Neuronal stem cell (in vitro differentiated cells): Measurements from ENCODE around the gene TMX3.
A peak's percentile ranks its signal among the peaks of the same experiment; 100 is the strongest.

Source experiments
- DNase-seq: peaks from one replicate; pipeline ENCODE4 v3.0.0-alpha.2; 2013; ENCODE audit warnings: low spot score
- H2AFZ ChIP-seq: one replicate; pipeline ENCODE4 v1.6.1; 2013; ENCODE audit warnings: mild to moderate bottlenecking, low read length, inconsistent platforms
- H2AK5ac ChIP-seq: 2 replicates; pipeline ENCODE4 v1.6.1; 2013; ENCODE audit warnings: low read depth, mild to moderate bottlenecking, inconsistent platforms, low read length, moderate library complexity, mixed read lengths
- H2BK120ac ChIP-seq: 2 replicates; pipeline ENCODE4 v1.6.1; 2013; ENCODE audit warnings: low read depth, mild to moderate bottlenecking, inconsistent platforms, low read length, moderate library complexity, mixed read lengths
- H2BK12ac ChIP-seq: one replicate; pipeline ENCODE4 v1.6.1; 2013; ENCODE audit warnings: low read length, inconsistent platforms
- H2BK15ac ChIP-seq: 2 replicates; pipeline ENCODE4 v1.6.1; 2013; ENCODE audit warnings: mild to moderate bottlenecking, low read length, inconsistent platforms, mixed read lengths
- H2BK5ac ChIP-seq: one replicate; pipeline ENCODE4 v1.6.1; 2013; ENCODE audit warnings: inconsistent platforms, mild to moderate bottlenecking, low read length, moderate library complexity
- H3K14ac ChIP-seq: one replicate; pipeline ENCODE4 v1.6.1; 2013; ENCODE audit warnings: low read length, inconsistent platforms
- H3K18ac ChIP-seq: 2 replicates; pipeline ENCODE4 v1.6.1; 2013; ENCODE audit warnings: low read length, inconsistent platforms
- H3K23ac ChIP-seq: 2 replicates; pipeline ENCODE4 v1.6.1; 2013; ENCODE audit warnings: low read depth, mild to moderate bottlenecking, mixed read lengths, low read length, inconsistent platforms; ENCODE audit not compliant: poor library complexity
- H3K27ac ChIP-seq: replicated peaks from 3 replicates; pipeline ENCODE4 v1.5.1; 2013; ENCODE audit warnings: low read length, inconsistent platforms
- H3K27me3 ChIP-seq, 3 experiments: 2 replicates each; pipeline ENCODE4 v1.6.1; 2013; ENCODE audit warnings: low read length in 3 of 3, mild to moderate bottlenecking in 2 of 3, inconsistent platforms in 1 of 3, low read depth in 1 of 3, mixed read lengths in 1 of 3, moderate library complexity in 1 of 3; ENCODE audit not compliant: control insufficient read depth in 3 of 3, insufficient read depth in 3 of 3
- H3K36me3 ChIP-seq, 2 donors: replicated peaks in 1 of 2; 2 replicates each; pipeline ENCODE4 v1.6.1; 2013; ENCODE audit warnings: low read length in 2 of 2; ENCODE audit not compliant: control insufficient read depth in 2 of 2, insufficient read depth in 2 of 2
- H3K4ac ChIP-seq: 2 replicates; pipeline ENCODE4 v1.6.1; 2013; ENCODE audit warnings: inconsistent platforms, mild to moderate bottlenecking, low read length, moderate library complexity
- H3K4me1 ChIP-seq, 2 donors: 1 replicate in 1 of 2; 2 replicates in 1 of 2; pipeline ENCODE4 v1.6.1; 2013; ENCODE audit warnings: low read length in 2 of 2, low read depth in 1 of 2; ENCODE audit not compliant: control insufficient read depth in 2 of 2, insufficient read depth in 1 of 2
- H3K4me2 ChIP-seq: one replicate; pipeline ENCODE4 v1.6.1; 2013; ENCODE audit warnings: mild to moderate bottlenecking, low read length, inconsistent platforms; ENCODE audit not compliant: insufficient read depth, poor library complexity, severe bottlenecking
- H3K4me3 ChIP-seq, 2 donors: 2 replicates each; pipeline ENCODE4 v1.5.1; 2013; ENCODE audit warnings: low read length in 2 of 2, mild to moderate bottlenecking in 2 of 2, inconsistent platforms in 1 of 2, moderate library complexity in 1 of 2
- H3K79me1 ChIP-seq: one replicate; pipeline ENCODE4 v1.6.1; 2013; ENCODE audit warnings: low read depth, mild to moderate bottlenecking, inconsistent platforms, low read length, moderate library complexity
- H3K9ac ChIP-seq: one replicate; pipeline ENCODE4 v1.6.1; 2013; ENCODE audit warnings: mild to moderate bottlenecking, low read depth, low read length, inconsistent platforms; ENCODE audit not compliant: poor library complexity
- H3K9me3 ChIP-seq, 2 donors: replicated peaks in 1 of 2; 2 replicates each; pipeline versions ENCODE3 to v1.6.1; 2013; ENCODE audit warnings: low read length in 2 of 2, mild to moderate bottlenecking in 2 of 2, inconsistent platforms in 1 of 2, low read depth in 1 of 2, mixed read lengths in 1 of 2, moderate library complexity in 1 of 2; ENCODE audit not compliant: control insufficient read depth in 2 of 2, insufficient read depth in 1 of 2
- H4K8ac ChIP-seq: one replicate; pipeline ENCODE4 v1.6.1; 2013; ENCODE audit warnings: low read depth, mild to moderate bottlenecking, inconsistent platforms, low read length, moderate library complexity
- H4K91ac ChIP-seq: one replicate; pipeline ENCODE4 v1.6.1; 2013; ENCODE audit warnings: low read length, low read depth, mild to moderate bottlenecking, inconsistent platforms; ENCODE audit not compliant: poor library complexity
- WGBS, 2 donors: extraction: QIAGEN DNeasy Blood & Tissue Kit; methylation state at CpG; one replicate each; pipeline ENCODE4 v1.1.7; 2013; ENCODE audit warnings: missing lambda C conversion rate in 2 of 2, mixed read lengths in 1 of 2; ENCODE audit not compliant: insufficient read length in 2 of 2, insufficient replicate concordance in 1 of 2; ENCODE audit errors: extremely low coverage in 2 of 2; 5-methylcytosine and 5-hydroxymethylcytosine counted together

The TMX3 gene

DNA sequence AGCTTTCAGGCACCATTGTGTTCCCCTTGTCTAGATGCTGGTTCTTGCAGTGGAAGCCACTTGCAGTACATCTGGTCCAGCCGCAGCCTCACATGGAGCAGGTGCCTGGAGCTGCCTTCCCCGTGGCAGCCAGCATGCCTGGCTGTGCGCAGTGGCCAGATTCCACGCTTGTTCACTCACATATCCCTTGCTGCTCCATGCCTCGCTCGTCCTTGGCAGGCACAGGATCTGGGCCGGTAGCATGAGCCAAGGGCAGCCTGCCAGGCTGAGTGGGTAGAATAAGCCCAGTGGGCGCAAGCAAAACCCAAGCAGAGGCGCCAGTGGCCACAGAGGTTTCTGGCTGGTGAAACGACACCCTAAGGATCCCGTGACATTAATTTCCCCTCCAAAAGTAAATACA, 20.6 kb downstream of the TMX3 start:
- no peak overlapping the region for H2BK120ac ChIP-seq
- H4K91ac ChIP-seq: no peak overlapping the region
- no peak overlapping the region for H3K14ac ChIP-seq
- peaks cover 7% of the 10 kb centered on the region for H3K79me1 ChIP-seq
- peaks cover 3 to 21% of the 10 kb centered on the region in 2 donors for H3K9me3 ChIP-seq
- no peak overlapping the region for H3K4me2 ChIP-seq
- H3K36me3 ChIP-seq: peaks cover 14 to 94% of the 10 kb centered on the region in 2 donors
- H3K27me3 ChIP-seq: no peaks in the 10 kb centered on the region
- H3K4ac ChIP-seq: no peak overlapping the region
- H2AK5ac ChIP-seq: no peak overlapping the region
- no peak overlapping the region for H2BK5ac ChIP-seq
- H3K4me1 ChIP-seq: no peaks in the 10 kb centered on the region
- H3K9ac ChIP-seq: peak overlapping the region; percentile 70
- no CpG with 5 or more reads among the region's 11 CpGs for WGBS, 2 donors
- H2AFZ ChIP-seq: no peak overlapping the region
- H2BK12ac ChIP-seq: peak overlapping the region; percentile 78
- no peak overlapping the region for H3K18ac ChIP-seq
- H2BK15ac ChIP-seq: no peak overlapping the region
- H3K23ac ChIP-seq: peak overlapping the region; percentile 34
- no peak for DNase-seq
- H3K27ac ChIP-seq: no peak overlapping the region
- H3K4me3 ChIP-seq: no peak overlapping the region
- H4K8ac ChIP-seq: no peak overlapping the region

DNA sequence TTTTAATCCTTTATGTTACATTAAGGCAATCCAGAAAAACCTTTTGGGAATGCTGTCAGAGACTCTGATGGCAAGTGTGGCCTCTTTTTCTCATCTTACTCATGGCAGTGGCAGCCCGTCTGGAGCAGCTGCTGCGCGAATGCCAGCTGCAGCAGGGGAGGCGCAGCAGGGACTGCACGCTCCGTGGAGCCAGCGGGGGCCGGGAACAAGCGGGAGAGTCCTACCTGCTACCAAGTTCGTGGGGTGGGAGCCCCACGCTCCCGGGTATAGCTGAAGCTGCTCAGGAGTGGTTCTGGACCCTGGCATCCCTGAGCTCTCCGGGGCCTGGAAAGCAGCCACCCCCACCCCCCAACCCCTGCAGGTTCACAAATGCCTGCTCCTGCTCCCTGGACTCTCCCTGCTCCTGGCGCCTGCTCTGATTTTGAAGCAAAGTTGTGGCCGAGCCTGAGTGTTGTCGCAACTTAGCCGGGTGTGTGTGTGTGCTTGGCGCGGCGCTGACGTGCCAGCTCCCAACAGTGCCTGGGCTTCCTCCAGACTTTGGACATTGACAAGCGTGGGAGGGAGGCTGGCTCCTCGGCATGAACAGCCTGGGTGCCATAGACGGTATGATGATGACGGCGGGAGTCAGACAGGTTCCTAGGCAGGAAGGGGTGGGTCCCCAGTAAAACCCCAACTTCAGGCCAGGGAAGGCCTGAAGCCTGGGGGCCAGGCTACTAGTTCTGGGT, 21.7 kb downstream of the TMX3 start:
- Histone ChIP-seq H3K23ac (no peak overlapping the region), H3K79me1 (peaks cover 7% of the 10 kb centered on the region), H2BK5ac (no peak overlapping the region), H4K91ac (no peak overlapping the region), H2BK120ac (no peak overlapping the region), H3K27me3 (no peaks in the 10 kb centered on the region), H3K14ac (no peak overlapping the region), H3K9me3 (peaks cover 3 to 16% of the 10 kb centered on the region in 2 donors), H2BK12ac (no peak overlapping the region), H2AK5ac (no peak overlapping the region), H3K4me1 (no peaks in the 10 kb centered on the region), H3K4ac (no peak overlapping the region), H3K36me3 (peaks cover 14 to 98% of the 10 kb centered on the region in 2 donors), H3K9ac (no peak overlapping the region), H3K4me2 (no peak overlapping the region), H3K4me3 (peak overlapping the region in 1 of 2 donors; percentile 46), H2BK15ac (no peak overlapping the region), H3K27ac (no peak overlapping the region), H2AFZ (no peak overlapping the region), H3K18ac (no peak overlapping the region), H4K8ac (no peak overlapping the region)
- no CpG with 5 or more reads among the region's 26 CpGs for WGBS, 2 donors
- no peak for DNase-seq

DNA sequence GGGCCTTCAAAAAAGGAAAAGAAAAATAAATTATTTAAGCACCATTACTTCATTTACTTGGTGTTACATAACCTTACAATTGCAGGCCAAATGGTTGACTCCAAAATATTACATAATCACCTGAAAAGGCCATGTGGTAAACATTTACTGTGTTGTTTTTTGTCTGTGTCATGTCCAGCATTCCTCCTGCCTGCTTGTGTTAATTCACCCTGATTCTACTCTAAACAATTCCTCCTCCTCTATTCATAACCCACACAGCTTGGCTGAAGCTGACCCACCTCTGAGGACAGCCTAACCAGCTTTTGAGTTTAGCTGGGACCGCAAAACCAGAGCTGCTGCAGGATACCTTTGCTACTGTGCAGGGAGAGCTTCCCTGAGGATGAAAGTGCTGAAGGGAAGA, 35.4 kb downstream of the TMX3 start:
- no peak overlapping the region for H2BK15ac ChIP-seq
- WGBS, 2 donors: no CpG with 5 or more reads among the region's 1 CpG
- no peaks in the 10 kb centered on the region for H3K27me3 ChIP-seq
- H3K9me3 ChIP-seq: no peaks in the 10 kb centered on the region
- no peak overlapping the region for H3K4me2 ChIP-seq
- no peak for DNase-seq
- no peak overlapping the region for H4K91ac ChIP-seq
- no peak overlapping the region for H2AFZ ChIP-seq
- no peak overlapping the region for H3K9ac ChIP-seq
- peaks cover 8 to 99% of the 10 kb centered on the region in 2 donors for H3K36me3 ChIP-seq
- H3K4me1 ChIP-seq: no peaks in the 10 kb centered on the region
- H3K27ac ChIP-seq: no peak overlapping the region
- no peak overlapping the region for H4K8ac ChIP-seq
- no peak overlapping the region for H2BK120ac ChIP-seq
- no peak overlapping the region for H3K4ac ChIP-seq
- H3K18ac ChIP-seq: no peak overlapping the region
- no peak overlapping the region for H3K14ac ChIP-seq
- H2BK5ac ChIP-seq: no peak overlapping the region
- H3K4me3 ChIP-seq: no peak overlapping the region
- no peak overlapping the region for H2BK12ac ChIP-seq
- no peak overlapping the region for H3K23ac ChIP-seq
- H2AK5ac ChIP-seq: no peak overlapping the region
- no peaks in the 10 kb centered on the region for H3K79me1 ChIP-seq

DNA sequence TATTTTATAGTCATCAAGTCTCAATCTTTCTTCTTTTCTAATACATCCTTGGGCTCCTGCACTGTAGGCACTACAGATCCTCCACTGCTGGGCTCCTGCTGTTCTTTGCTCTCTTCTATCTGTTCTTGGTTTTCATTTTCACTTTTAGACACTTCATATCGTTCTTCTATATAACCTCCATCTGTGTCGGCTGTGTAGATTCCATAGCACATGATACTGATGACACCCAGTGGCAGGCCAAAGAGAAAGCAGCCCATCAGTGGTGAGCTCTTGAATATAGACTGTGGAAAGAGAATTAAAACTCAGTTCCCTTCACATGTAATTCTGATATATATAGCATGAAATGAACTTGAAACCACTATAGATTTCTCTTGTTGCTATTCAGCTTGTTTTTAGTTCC, 38.0 kb downstream of the TMX3 start:
- H2AFZ ChIP-seq: no peak overlapping the region
- DNase-seq: no peak
- no peak overlapping the region for H2BK120ac ChIP-seq
- H3K4me2 ChIP-seq: no peak overlapping the region
- no peaks in the 10 kb centered on the region for H3K4me1 ChIP-seq
- no peaks in the 10 kb centered on the region for H3K27me3 ChIP-seq
- H2BK5ac ChIP-seq: no peak overlapping the region
- H3K4ac ChIP-seq: no peak overlapping the region
- no peak overlapping the region for H2BK15ac ChIP-seq
- no peak overlapping the region for H3K4me3 ChIP-seq
- no peak overlapping the region for H4K91ac ChIP-seq
- no peak overlapping the region for H3K18ac ChIP-seq
- H2AK5ac ChIP-seq: no peak overlapping the region
- no peaks in the 10 kb centered on the region for H3K9me3 ChIP-seq
- WGBS, 2 donors: no CpG with 5 or more reads among the region's 2 CpGs
- no peak overlapping the region for H3K14ac ChIP-seq
- H3K27ac ChIP-seq: no peak overlapping the region
- H3K79me1 ChIP-seq: no peaks in the 10 kb centered on the region
- no peak overlapping the region for H3K9ac ChIP-seq
- H3K23ac ChIP-seq: no peak overlapping the region
- H4K8ac ChIP-seq: no peak overlapping the region
- H3K36me3 ChIP-seq: peaks cover 8 to 80% of the 10 kb centered on the region in 2 donors
- no peak overlapping the region for H2BK12ac ChIP-seq
